H1 (cell line): ENCODE data around the gene SCN3B. TPM values are rescaled to one million over a fixed set of nuclear protein-coding genes. Genes with fewer than 3 reads are reported as not detected.

ENCODE experiments used
- CTCF ChIA-PET: fragments of 300-600 bp; sonication (Branson Sonifier 250); formaldehyde crosslinking; loops from one replicate; lab custom pipeline; 2021; ENCODE audit not compliant: partially characterized antibody; lab: Charles Lee
- POLR2A ChIA-PET: fragments of 300-600 bp; sonication (Branson Sonifier 250); formaldehyde crosslinking; loops from one replicate; lab custom pipeline; 2021; ENCODE audit warnings: inconsistent platforms; ENCODE audit not compliant: partially characterized antibody; lab: Charles Lee
- DNase-seq, 2 experiments: peaks; one replicate each; pipeline versions ENCODE4 v3.0.0 to v3.0.0-alpha.2; 2010 to 2022; ENCODE audit warnings: low spot score in 2 of 2, low read depth in 1 of 2, mixed read lengths in 1 of 2
- FAIRE-seq: peaks from 2 replicates; lab custom pipeline; 2011; peaks lifted over from hg19 to GRCh38; lab: Jason Lieb, UNC
- H2AFZ ChIP-seq: 2 replicates; pipeline ENCODE4 v1.8.1; 2012; ENCODE audit warnings: low read length, inconsistent platforms
- H2AK5ac ChIP-seq: 2 replicates; pipeline ENCODE4 v1.6.1; 2013; ENCODE audit warnings: low read depth, low read length
- H2BK120ac ChIP-seq: replicated peaks from 2 replicates; pipeline ENCODE3; 2013; ENCODE audit warnings: low read depth, low read length, inconsistent platforms
- H2BK12ac ChIP-seq: 2 replicates; pipeline ENCODE4 v1.6.1; 2013; ENCODE audit warnings: low read depth, low read length
- H2BK15ac ChIP-seq: 2 replicates; pipeline ENCODE4 v1.6.1; 2013; ENCODE audit warnings: low read length
- H2BK20ac ChIP-seq: 2 replicates; pipeline ENCODE4 v1.6.1; 2013; ENCODE audit warnings: low read length
- H2BK5ac ChIP-seq: 2 replicates; pipeline ENCODE4 v1.6.1; 2013; ENCODE audit warnings: low read depth, low read length
- H3K14ac ChIP-seq: 2 replicates; pipeline ENCODE4 v1.6.1; 2013; ENCODE audit warnings: inconsistent platforms; ENCODE audit not compliant: insufficient read length
- H3K18ac ChIP-seq: 2 replicates; pipeline ENCODE4 v1.6.1; 2013; ENCODE audit warnings: low read length; ENCODE audit errors: extremely low read depth
- H3K23ac ChIP-seq: 2 replicates; pipeline ENCODE4 v1.6.1; 2013; ENCODE audit warnings: inconsistent platforms; ENCODE audit not compliant: insufficient read length
- H3K23me2 ChIP-seq: 2 replicates; pipeline ENCODE4 v1.6.1; 2013; ENCODE audit warnings: low read depth, low read length
- H3K27ac ChIP-seq: 2 replicates; pipeline ENCODE4 v1.6.1; 2011; ENCODE audit warnings: low read depth, low read length, inconsistent platforms
- H3K27me3 ChIP-seq, 4 experiments: replicated peaks in 1 of 4; 1 replicate in 1 of 4; 2 replicates in 3 of 4; pipeline versions ENCODE4 v1.6.1 to v1.8.1; 2011 to 2013; ENCODE audit warnings: low read length in 3 of 4, mild to moderate bottlenecking in 3 of 4, inconsistent platforms in 2 of 4, mixed read lengths in 2 of 4, moderate library complexity in 1 of 4; ENCODE audit not compliant: control insufficient read depth in 3 of 4, insufficient read depth in 3 of 4; ENCODE audit errors: extremely low read depth in 1 of 4
- H3K36me3 ChIP-seq, 4 experiments: 2 replicates each; pipeline versions ENCODE4 v1.6.1 to v1.8.1; 2011 to 2013; ENCODE audit warnings: mild to moderate bottlenecking in 4 of 4, low read length in 3 of 4, moderate library complexity in 2 of 4, control low read depth in 1 of 4, inconsistent platforms in 1 of 4; ENCODE audit not compliant: insufficient read depth in 4 of 4, control insufficient read depth in 2 of 4
- H3K4ac ChIP-seq: replicated peaks from 2 replicates; pipeline ENCODE3; 2013; ENCODE audit warnings: low read length, low read depth, mixed read lengths, inconsistent platforms; ENCODE audit not compliant: insufficient read length
- H3K4me1 ChIP-seq, 4 experiments: replicated peaks in 1 of 4; 1 replicate in 1 of 4; 2 replicates in 3 of 4; pipeline versions ENCODE4 v1.6.1 to v1.8.1; 2011 to 2013; ENCODE audit warnings: low read length in 3 of 4, inconsistent platforms in 2 of 4, mixed read lengths in 1 of 4; ENCODE audit not compliant: insufficient read depth in 4 of 4, control insufficient read depth in 3 of 4
- H3K4me2 ChIP-seq, 2 experiments: 2 replicates each; pipeline versions ENCODE4 v1.6.1 to v1.8.1; 2011 to 2013; ENCODE audit warnings: low read depth in 2 of 2, low read length in 2 of 2, control low read depth in 1 of 2, inconsistent platforms in 1 of 2, mild to moderate bottlenecking in 1 of 2; ENCODE audit not compliant: insufficient read depth in 1 of 2
- H3K4me3 ChIP-seq, 4 experiments: fragments of 200-600, 300-600 bp in 1 of 4; sonication (generic), shearing (Covaris generic), sonication (Bioruptor Twin) in 1 of 4; 2 replicates each; pipeline versions ENCODE4 v1.5.1 to v1.8.1; 2011 to 2016; ENCODE audit warnings: low read length in 4 of 4, low read depth in 3 of 4, control low read depth in 2 of 4, inconsistent platforms in 2 of 4, mild to moderate bottlenecking in 2 of 4, mixed read lengths in 1 of 4, moderate library complexity in 1 of 4; ENCODE audit not compliant: insufficient read depth in 2 of 4; ENCODE audit errors: extremely low read depth in 1 of 4
- H3K56ac ChIP-seq: replicated peaks from 2 replicates; pipeline ENCODE3; 2013; ENCODE audit warnings: low read depth, mild to moderate bottlenecking, mixed read lengths, low read length, inconsistent platforms; ENCODE audit not compliant: insufficient read length
- H3K79me1 ChIP-seq: 2 replicates; pipeline ENCODE4 v1.6.1; 2013; ENCODE audit warnings: low read depth, low read length, control low read depth
- H3K79me2 ChIP-seq, 2 experiments: 2 replicates each; pipeline versions ENCODE4 v1.6.1 to v1.8.1; 2012 to 2013; ENCODE audit warnings: low read length in 2 of 2, mild to moderate bottlenecking in 2 of 2, inconsistent platforms in 1 of 2; ENCODE audit not compliant: insufficient read depth in 2 of 2, control insufficient read depth in 1 of 2
- H3K9ac ChIP-seq, 4 experiments: replicated peaks in 1 of 4; 1 replicate in 1 of 4; 2 replicates in 3 of 4; pipeline versions ENCODE4 v1.6.1 to v1.8.1; 2011 to 2013; ENCODE audit warnings: low read depth in 3 of 4, low read length in 3 of 4, control low read depth in 2 of 4, mild to moderate bottlenecking in 2 of 4, moderate library complexity in 2 of 4, inconsistent platforms in 1 of 4; ENCODE audit errors: extremely low read depth in 1 of 4
- H3K9me3 ChIP-seq, 2 experiments: 2 replicates each; pipeline versions ENCODE4 v1.6.1 to v1.8.1; 2012 to 2013; ENCODE audit warnings: mild to moderate bottlenecking in 2 of 2, moderate library complexity in 2 of 2, control low read depth in 1 of 2, inconsistent platforms in 1 of 2, low read depth in 1 of 2, low read length in 1 of 2, mixed read lengths in 1 of 2; ENCODE audit not compliant: insufficient read depth in 2 of 2
- H4K20me1 ChIP-seq, 2 experiments: replicated peaks in 1 of 2; 2 replicates each; pipeline versions ENCODE3 to v1.8.1; 2011 to 2013; ENCODE audit warnings: inconsistent platforms in 2 of 2, low read length in 2 of 2, mild to moderate bottlenecking in 1 of 2; ENCODE audit not compliant: insufficient read depth in 2 of 2, control insufficient read depth in 1 of 2
- H4K5ac ChIP-seq: 2 replicates; pipeline ENCODE4 v1.6.1; 2013; ENCODE audit warnings: low read length, low read depth, mixed read lengths, inconsistent platforms; ENCODE audit not compliant: insufficient read length
- H4K8ac ChIP-seq: 2 replicates; pipeline ENCODE4 v1.8.0; 2013; ENCODE audit warnings: mild to moderate bottlenecking, moderate library complexity, low read length, inconsistent platforms; ENCODE audit not compliant: insufficient read depth; ENCODE audit errors: extremely low read depth
- H4K91ac ChIP-seq: replicated peaks from 2 replicates; pipeline ENCODE3; 2013; ENCODE audit warnings: low read length, mixed read lengths, inconsistent platforms; ENCODE audit not compliant: insufficient read length
- ASH2L ChIP-seq: fragments of 200-600, 300-600 bp; sonication (generic); IDR thresholded peaks from one replicate; pipeline ENCODE4 v1.7.1; 2017; ENCODE audit warnings: low read length
- CBX8 ChIP-seq: fragments of 300-800, 300-1000 bp; sonication (generic); IDR thresholded peaks from 2 replicates; pipeline ENCODE4 v1.7.1; 2016; ENCODE audit warnings: low read depth, low read length, borderline replicate concordance
- CHD1 ChIP-seq: IDR thresholded peaks from 2 replicates; pipeline ENCODE4 v1.6.1; 2012; ENCODE audit warnings: low read depth, low read length, improper control_type of control experiment
- CTCF ChIP-seq, 3 experiments: IDR thresholded peaks; 1 replicate in 2 of 3; 2 replicates in 1 of 3; pipeline versions ENCODE4 v1.5.1 to v1.6.1; 2011; ENCODE audit warnings: low read length in 3 of 3, mild to moderate bottlenecking in 3 of 3, inconsistent platforms in 2 of 3, low read depth in 1 of 3, moderate library complexity in 1 of 3; ENCODE audit not compliant: insufficient read depth in 1 of 3; ENCODE audit errors: control extremely low read depth in 1 of 3
- GTF2F1 ChIP-seq: IDR thresholded peaks from 2 replicates; pipeline ENCODE4 v1.6.1; 2012; ENCODE audit warnings: low read depth, low read length, improper control_type of control experiment, borderline replicate concordance
- HDAC6 ChIP-seq: IDR thresholded peaks from one replicate; pipeline ENCODE4 v1.7.1; 2012; ENCODE audit warnings: low read depth, mild to moderate bottlenecking, inconsistent platforms, low read length, moderate library complexity
- SAP30 ChIP-seq: fragments of 300-600 bp; sonication (generic); IDR thresholded peaks from 2 replicates; pipeline ENCODE4 v1.7.1; 2012; ENCODE audit warnings: low read length, moderate library complexity, mild to moderate bottlenecking, inconsistent platforms; ENCODE audit not compliant: insufficient read depth, insufficient replicate concordance
- SP4 ChIP-seq: IDR thresholded peaks from 2 replicates; pipeline ENCODE4 v1.6.1; 2012; ENCODE audit warnings: low read length, inconsistent platforms
- SRF ChIP-seq: IDR thresholded peaks from 2 replicates; pipeline ENCODE4 v1.6.1; 2011; ENCODE audit warnings: mild to moderate bottlenecking, low read depth, low read length, moderate library complexity
- WGBS, 2 experiments: shearing (Covaris generic) in 1 of 2; methylation state at CpG; one replicate each; pipeline versions ENCODE4 v1.1.6 to v1.1.7; 2013 to 2015; ENCODE audit warnings: low lambda C conversion rate in 2 of 2, mixed read lengths in 2 of 2, inconsistent platforms in 1 of 2, low coverage in 1 of 2, missing lambda C conversion rate in 1 of 2; ENCODE audit not compliant: insufficient replicate concordance in 2 of 2, insufficient coverage in 1 of 2, insufficient read length in 1 of 2; ENCODE audit errors: extremely low coverage in 1 of 2, missing lambda C conversion rate in 1 of 2; 5-methylcytosine and 5-hydroxymethylcytosine counted together
- polyA plus RNA-seq, 7 experiments: library from polyadenylated mRNA; depleted of rRNA in 3 of 7; stranded (reverse) in 5 of 7; unstranded in 2 of 7; fragments of >200 nt in 5 of 7; fragments of 200-250 nt in 2 of 7; gene quantifications; 1 replicate in 5 of 7; 2 replicates in 1 of 7; 4 replicates in 1 of 7; pipeline versions ENCODE4 v1.2.1 to v1.2.3, GENCODE V29; 2011 to 2013; ENCODE audit warnings: missing spikeins in 2 of 7, mixed read lengths in 2 of 7
- total RNA-seq: library from RNA; stranded (reverse); fragmentation: NEBNext Ultra II Directional; extraction: Animal tissue kit (Norgen Biotek cat#: 25700); gene quantifications from 2 replicates; pipeline ENCODE4 v1.2.1, GENCODE V29; 2021

The SCN3B gene
- total and polyA plus RNA-seq, 2 of the 8 experiments (the other 6 are each of a cell fraction or from before 2014, with no cell fraction given), result 0.67 to 1.1 TPM

- 92% methylated on average over 6 of the region's 6 CpGs; no CpG with 5 or more reads in 1 of the 2 experiments for WGBS, 2 experiments
- Histone ChIP-seq H3K9me3 (no peaks in the 10 kb centered on the region), H4K8ac (no peak overlapping the region), H3K56ac (no peak overlapping the region), H2BK120ac (no peak overlapping the region), H2BK20ac (no peak overlapping the region), H3K4me2 (no peak overlapping the region), H3K79me2 (no peaks in the 10 kb centered on the region), H3K4me3 (no peak overlapping the region), H4K20me1 (peaks cover 0 to 3% of the 10 kb centered on the region in 2 experiments), H3K23me2 (peaks cover 4% of the 10 kb centered on the region; the same call in 1 of the 2 replicates), H4K91ac (no peak overlapping the region), H3K79me1 (peaks cover 5% of the 10 kb centered on the region), H3K27me3 (no peaks in the 10 kb centered on the region), H3K4me1 (peaks cover 0 to 2% (median 0%) of the 10 kb centered on the region in 4 experiments; a peak in 2 of 7 replicates), H3K4ac (no peak overlapping the region), H2BK5ac (no peak overlapping the region), H3K9ac (no peak overlapping the region), H2BK15ac (no peak overlapping the region), H3K27ac (no peak overlapping the region), H3K14ac (no peak overlapping the region), H2AFZ (no peak overlapping the region), H3K36me3 (no peaks in the 10 kb centered on the region; a peak in 2 of 8 replicates), H2AK5ac (no peak overlapping the region), H4K5ac (no peak overlapping the region), H2BK12ac (no peak overlapping the region), H3K23ac (no peak overlapping the region), H3K18ac (no peak overlapping the region)
- ChIA-PET CTCF (interaction anchor here (0.6 to 1.8 kb wide), 3 partner anchors 9 to 233 kb away, joined by 5 to 7 read pairs (median 6); no protein-coding TSS in a partner anchor), POLR2A (no interaction called here)
- no peak for TF ChIP-seq ASH2L
- no peak for TF ChIP-seq CTCF (IDR thresholded peaks at IDR 0.05; ENCODE audit: control extremely low read depth in 1 of 3, insufficient read depth in 1 of 3, low read depth in 1 of 3, low read length in 3 of 3)
- no peak for TF ChIP-seq GTF2F1
- TF ChIP-seq CBX8, result no peak
- TF ChIP-seq SAP30, result no peak
- no peak for TF ChIP-seq HDAC6
- no peak for TF ChIP-seq CHD1
- no peak for TF ChIP-seq SRF
- TF ChIP-seq SP4, result no peak
- no peak for DNase-seq
- no peak for FAIRE-seq
Observed at GRCh38 chr11:123587559-123587958, 66.9 kb downstream of the SCN3B start.
